ENCODE measurements around the gene ADCK1. TPM values are rescaled to one million over a fixed set of nuclear protein-coding genes. Genes with fewer than 3 reads are reported as not detected.
A peak's percentile ranks its signal among the peaks of the same experiment; 100 is the strongest.

Gene ADCK1
- total and polyA plus RNA-seq, 2 of the 13 experiments (the other 11 are each of a cell fraction or from before 2014, with no cell fraction given), result 3.9 to 6.3 TPM

- no peaks in the 10 kb centered on the region for H4K20me1 ChIP-seq (ENCODE audit: insufficient read depth, low read length)
- no peak overlapping the region for H3K4me3 ChIP-seq (replicated peaks in 1 of 3; ENCODE audit: insufficient read depth in 1 of 3, low read depth in 2 of 3, low read length in 3 of 3)
- ChIA-PET POLR2A (no interaction called here), CTCF (ENCODE audit: low intra/inter-chr PET ratio, low total read pairs) (no interaction called here)
- in situ Hi-C loops (cut with HindIII; ENCODE audit: extremely low pct_ligation_motif_present, low pct_unique_long_range_greater_than_20kb), result no loop called here
- H3K4me1 ChIP-seq (ENCODE audit: insufficient read depth, low read length), result 0 out of 2 replicates have a peak, but pooled peaks cover 8% of the 10 kb centered on the region
- TF ChIP-seq ZNF20 (CRISPR knock-in tag; IDR thresholded peaks at IDR 0.05) (no peak), ZNF704 (CRISPR knock-in tag; IDR thresholded peaks at IDR 0.05; ENCODE audit: borderline replicate concordance) (no peak), TP53 (CRISPR knock-in tag; conservative IDR thresholded peaks at IDR 0.05) (no peak), NFKBIZ (CRISPR knock-in tag; IDR thresholded peaks at IDR 0.05) (no peak), ZNF256 (CRISPR knock-in tag; conservative IDR thresholded peaks at IDR 0.05) (no peak), YEATS2 (CRISPR knock-in tag; IDR thresholded peaks at IDR 0.05; ENCODE audit: borderline replicate concordance) (no peak), ZBTB46 (CRISPR knock-in tag; IDR thresholded peaks at IDR 0.05; ENCODE audit: borderline replicate concordance) (no peak)
- intact Hi-C loops (cut with micrococcal nuclease; ENCODE audit: unreplicated experiment), result no loop called here
- ATAC-seq, result peak; percentile 45; the same call in 1 of the 3 replicates
- H3K9me3 ChIP-seq (ENCODE audit: low read length), result no peaks in the 10 kb centered on the region
- H3K27me3 ChIP-seq (ENCODE audit: control insufficient read depth in 1 of 2, insufficient read depth in 2 of 2, low read length in 2 of 2), result no peaks in the 10 kb centered on the region
- no peak overlapping the region for H3K27ac ChIP-seq (ENCODE audit: extremely low read length, insufficient read depth, low read length)
- 66% methylated on average over 8 of the region's 10 CpGs for WGBS (ENCODE audit: low lambda C conversion rate)
- no peaks in the 10 kb centered on the region for H3K36me3 ChIP-seq (replicated peaks in 1 of 2; ENCODE audit: control insufficient read depth in 1 of 2, insufficient read depth in 2 of 2, low read length in 2 of 2)
- no peak overlapping the region for H3K9ac ChIP-seq (ENCODE audit: insufficient read depth, low read depth, low read length)
- no peak overlapping the region for H2AFZ ChIP-seq (ENCODE audit: low read length)
- H3K4me2 ChIP-seq (ENCODE audit: low read depth, low read length), result no peak overlapping the region
- FAIRE-seq, result no peak
- no TSS peak for BruUV-seq (replicated peaks)
- DNase-seq (ENCODE audit: low spot score), result no peak
- no peaks in the 10 kb centered on the region for H3K79me2 ChIP-seq (ENCODE audit: insufficient read depth, low read length)
Measured at GRCh38 chr14:77912754-77913556, 113.0 kb downstream of the ADCK1 start.

All from HepG2 (cell line).